SK-N-SH (cell line): ENCODE measurements around the gene TMX2. TPM values are rescaled to one million over a fixed set of nuclear protein-coding genes. Genes with fewer than 3 reads are reported as not detected.

Experiments used
- CTCF ChIA-PET: fragments of 300-600, 350-600 bp; formaldehyde crosslinking; extraction: SDS; loops from one replicate; lab custom pipeline; 2021; lab: Yijun Ruan, JAX
- POLR2A ChIA-PET: fragments of 350-600 bp; sonication (Branson Sonifier 250); formaldehyde crosslinking; extraction: SDS; loops from one replicate; lab custom pipeline; 2020; ENCODE audit warnings: antibody characterized with exemption, inconsistent platforms; lab: Yijun Ruan, JAX
- DNase-seq: peaks from one replicate; pipeline ENCODE4 v3.0.0; 2012
- H2AFZ ChIP-seq: fragments of 200-600 bp; sonication (generic); 2 replicates; pipeline ENCODE4 v1.8.1; 2016; ENCODE audit warnings: antibody characterized with exemption, mild to moderate bottlenecking, low read depth
- H3F3A ChIP-seq: fragments of 200-600 bp; sonication (generic); replicated peaks from 2 replicates; pipeline ENCODE3; 2016; ENCODE audit warnings: antibody characterized with exemption, mild to moderate bottlenecking; ENCODE audit not compliant: insufficient read depth
- H3K27ac ChIP-seq, 2 experiments: fragments of 200-500 bp in 1 of 2; fragments of 200-600 bp in 1 of 2; sonication (Bioruptor generic) in 1 of 2; sonication (generic), shearing (Covaris generic) in 1 of 2; 2 replicates each; pipeline versions ENCODE4 v1.5.1 to v1.6.1; 2014 to 2016; ENCODE audit warnings: low read depth in 2 of 2, inconsistent platforms in 1 of 2, low read length in 1 of 2, mild to moderate bottlenecking in 1 of 2, mixed read lengths in 1 of 2
- H3K27me3 ChIP-seq: fragments of 200-600 bp; sonication (generic), shearing (Covaris generic); 2 replicates; pipeline ENCODE4 v1.6.1; 2016; ENCODE audit warnings: mixed run types; ENCODE audit not compliant: insufficient read depth
- H3K36me3 ChIP-seq, 2 experiments: fragments of 200-500 bp in 1 of 2; fragments of 200-600 bp in 1 of 2; sonication (Bioruptor generic) in 1 of 2; sonication (generic) in 1 of 2; replicated peaks in 1 of 2; 2 replicates each; pipeline versions ENCODE3 to v1.5.1; 2014 to 2016; ENCODE audit warnings: low read length in 1 of 2, mild to moderate bottlenecking in 1 of 2; ENCODE audit not compliant: insufficient read depth in 2 of 2, control insufficient read depth in 1 of 2
- H3K4me1 ChIP-seq, 2 experiments: fragments of 200-500 bp in 1 of 2; fragments of 200-600 bp in 1 of 2; sonication (Bioruptor generic) in 1 of 2; sonication (generic), shearing (Covaris generic) in 1 of 2; 2 replicates each; pipeline versions ENCODE4 v1.5.1 to v1.6.1; 2014 to 2016; ENCODE audit warnings: low read depth in 1 of 2, low read length in 1 of 2, mixed run types in 1 of 2; ENCODE audit not compliant: insufficient read depth in 2 of 2, control insufficient read depth in 1 of 2
- H3K4me2 ChIP-seq: fragments of 200-600 bp; sonication (generic), shearing (Covaris generic); 2 replicates; pipeline ENCODE4 v1.6.1; 2017; ENCODE audit warnings: mixed run types
- H3K4me3 ChIP-seq, 2 experiments: fragments of 200-500 bp in 1 of 2; fragments of 200-600 bp in 1 of 2; sonication (Bioruptor generic) in 1 of 2; sonication (generic), shearing (Covaris generic) in 1 of 2; 2 replicates each; pipeline versions ENCODE4 v1.5.1 to v1.8.1; 2014 to 2016; ENCODE audit warnings: low read depth in 2 of 2, inconsistent platforms in 1 of 2, low read length in 1 of 2, mild to moderate bottlenecking in 1 of 2, mixed read lengths in 1 of 2, moderate library complexity in 1 of 2
- H3K79me2 ChIP-seq: fragments of 200-600 bp; sonication (generic); 2 replicates; pipeline ENCODE4 v1.8.1; 2017; ENCODE audit warnings: mild to moderate bottlenecking; ENCODE audit not compliant: insufficient read depth
- H3K9ac ChIP-seq: fragments of 200-600 bp; sonication (generic); 2 replicates; pipeline ENCODE4 v1.6.1; 2017; ENCODE audit warnings: mixed run types
- H3K9me2 ChIP-seq: fragments of 200-600 bp; sonication (generic); 2 replicates; pipeline ENCODE4 v1.6.1; 2017; ENCODE audit warnings: mixed run types
- H3K9me3 ChIP-seq: fragments of 200-600 bp; sonication (generic); 2 replicates; pipeline ENCODE4 v1.6.1; 2017; ENCODE audit warnings: mixed run types, mild to moderate bottlenecking, moderate library complexity
- H4K20me1 ChIP-seq: fragments of 200-600 bp; sonication (generic); 2 replicates; pipeline ENCODE4 v1.6.1; 2017; ENCODE audit warnings: mild to moderate bottlenecking, mixed run types; ENCODE audit not compliant: insufficient read depth
- CHD2 ChIP-seq: fragments of 150-350 bp; IDR thresholded peaks from 2 replicates; pipeline ENCODE4 v1.6.1; 2018; ENCODE audit warnings: low read length; ENCODE audit not compliant: partially characterized antibody
- CTCF ChIP-seq: fragments of 200-600 bp; sonication (generic); IDR thresholded peaks from 2 replicates; pipeline ENCODE4 v1.6.1; 2017; ENCODE audit warnings: antibody characterized with exemption, mild to moderate bottlenecking, moderate library complexity
- ELF1 ChIP-seq: IDR thresholded peaks from 2 replicates; pipeline ENCODE4 v1.4.0; 2012
- EZH2phosphoT487 ChIP-seq: fragments of 200-600 bp; sonication (generic); IDR thresholded peaks from 2 replicates; pipeline ENCODE4 v1.6.1; 2017; ENCODE audit warnings: low read depth, mixed run types, mild to moderate bottlenecking, antibody characterized with exemption, moderate library complexity, borderline replicate concordance
- FOXJ3 ChIP-seq: sonication (generic); formaldehyde crosslinking; IDR thresholded peaks from 2 replicates; pipeline ENCODE4 v1.5.1; 2020; ENCODE audit warnings: mild to moderate bottlenecking, missing genetic modification reagents
- FOXM1 ChIP-seq: IDR thresholded peaks from 2 replicates; pipeline ENCODE4 v1.4.0; 2012; ENCODE audit warnings: low read depth, mild to moderate bottlenecking
- GABPA ChIP-seq: IDR thresholded peaks from 2 replicates; pipeline ENCODE4 v1.4.0; 2012; ENCODE audit warnings: low read depth, mild to moderate bottlenecking
- IRF3 ChIP-seq: fragments of 150-350 bp; IDR thresholded peaks from 2 replicates; pipeline ENCODE4 v1.6.1; 2016; ENCODE audit warnings: mild to moderate bottlenecking, low read depth, low read length
- MAX ChIP-seq: IDR thresholded peaks from 2 replicates; pipeline ENCODE4 v1.4.0; 2012; ENCODE audit warnings: low read depth
- MXI1 ChIP-seq: IDR thresholded peaks from 2 replicates; pipeline ENCODE4 v1.6.1; 2012; ENCODE audit warnings: mild to moderate bottlenecking, low read depth, low read length, improper control_type of control experiment
- NRF1 ChIP-seq: IDR thresholded peaks from 2 replicates; pipeline ENCODE4 v1.6.1; 2012; ENCODE audit warnings: low read depth, mild to moderate bottlenecking, low read length
- RAD21 ChIP-seq: IDR thresholded peaks from 2 replicates; pipeline ENCODE4 v1.6.1; 2012; ENCODE audit warnings: mild to moderate bottlenecking, low read length
- RCOR1 ChIP-seq: fragments of 150-350 bp; IDR thresholded peaks from 2 replicates; pipeline ENCODE4 v1.6.1; 2017; ENCODE audit warnings: antibody characterized with exemption, low read length
- REST ChIP-seq: IDR thresholded peaks from 2 replicates; pipeline ENCODE4 v1.6.1; 2012; ENCODE audit warnings: mild to moderate bottlenecking, low read depth, low read length, moderate library complexity
- RFX5 ChIP-seq: IDR thresholded peaks from 2 replicates; pipeline ENCODE4 v1.6.1; 2012; ENCODE audit warnings: mild to moderate bottlenecking, improper control_type of control experiment, low read length
- RXRA ChIP-seq: IDR thresholded peaks from 2 replicates; pipeline ENCODE4 v1.4.0; 2012; ENCODE audit warnings: low read depth, mild to moderate bottlenecking, borderline replicate concordance
- SIN3A ChIP-seq: IDR thresholded peaks from 2 replicates; pipeline ENCODE4 v1.6.1; 2012; ENCODE audit warnings: low read depth, mild to moderate bottlenecking, low read length, moderate library complexity, borderline replicate concordance
- TAF1 ChIP-seq: IDR thresholded peaks from 2 replicates; pipeline ENCODE4 v1.6.1; 2012; ENCODE audit warnings: low read depth, mild to moderate bottlenecking, low read length, moderate library complexity, borderline replicate concordance
- TEAD4 ChIP-seq: IDR thresholded peaks from 2 replicates; pipeline ENCODE4 v1.4.0; 2012; ENCODE audit warnings: mild to moderate bottlenecking, borderline replicate concordance; ENCODE audit not compliant: insufficient read depth
- USF2 ChIP-seq: fragments of 150-350 bp; IDR thresholded peaks from 2 replicates; pipeline ENCODE4 v1.6.1; 2017; ENCODE audit warnings: antibody characterized with exemption, low read length, low read depth, borderline replicate concordance
- ZBTB33 ChIP-seq: IDR thresholded peaks from 2 replicates; pipeline ENCODE4 v1.4.0; 2012; ENCODE audit warnings: low read depth, borderline replicate concordance
- WGBS: methylation state at CpG from one replicate; pipeline ENCODE4 v1.1.6; 2017; ENCODE audit warnings: low lambda C conversion rate; 5-methylcytosine and 5-hydroxymethylcytosine counted together
- polyA plus RNA-seq, 3 experiments: library from polyadenylated mRNA; depleted of rRNA; stranded (reverse); fragments of >200 nt; gene quantifications; 2 replicates each; pipeline ENCODE4 v1.2.3, GENCODE V29; 2012

Gene TMX2
- polyA plus RNA-seq, 1 of the 3 experiments (the other 2 are of a cell fraction), result 88.6 TPM

GRCh38 chr11:57667117-57667735 is 45.2 kb upstream of the TMX2 start:
- peak overlapping the region; percentile 78 to 85 for H3K4me3 ChIP-seq
- no peaks in the 10 kb centered on the region for H3F3A ChIP-seq
- TF ChIP-seq EZH2phosphoT487 (no peak), GABPA (peak; percentile 64), MXI1 (no peak), REST (no peak), RCOR1 (no peak; the same call in 1 of the 2 replicates), IRF3 (peak; percentile 74), FOXM1 (no peak), CHD2 (no peak), MAX (no peak; the same call in 1 of the 2 replicates), TAF1 (peak; percentile 75), RFX5 (no peak), ELF1 (peak; percentile 92), TEAD4 (no peak), RXRA (no peak), FOXJ3 (CRISPR knock-in tag) (no peak), NRF1 (no peak), RAD21 (no peak), ZBTB33 (no peak), USF2 (no peak), SIN3A (no peak), CTCF (no peak)

More at GRCh38 chr11:57667117-57667735, 45.2 kb upstream of the TMX2 start:
- Histone ChIP-seq H3K36me3 (peaks cover 4 to 13% of the 10 kb centered on the region in 2 experiments), H3K27ac (peak overlapping the region; percentile 93 to 97), H3K4me1 (peaks cover 9 to 12% of the 10 kb centered on the region in 2 experiments; a peak in 3 of 4 replicates), H3K27me3 (no peaks in the 10 kb centered on the region), H3K4me2 (peak overlapping the region; percentile 95), H3K9me3 (no peaks in the 10 kb centered on the region), H3K79me2 (peaks cover 44% of the 10 kb centered on the region), H3K9me2 (no peaks in the 10 kb centered on the region), H3K9ac (peak overlapping the region; percentile 87), H4K20me1 (no peaks in the 10 kb centered on the region), H2AFZ (peak overlapping the region; percentile 83)
- CTCF ChIA-PET, result interaction anchor here (0.7 to 3.8 kb wide), 7 partner anchors 10 to 316 kb away, joined by 3 to 12 read pairs (median 3); partner anchors contain the start of genes CLP1 and UBE2L6
- DNase-seq, result peak; percentile 90
- WGBS, result under 1% methylated on average over 25 of the region's 29 CpGs
- POLR2A ChIA-PET, result no interaction called here
